ENCODE data around the gene L3HYPDH. TPM values are rescaled to one million over a fixed set of nuclear protein-coding genes. Genes with fewer than 3 reads are reported as not detected.

The L3HYPDH gene
- total and polyA plus RNA-seq, 12 donors: 7.5 to 16.6 (median 10.3) TPM

GRCh38 chr14:59465316-59466135, 18.7 kb downstream of the L3HYPDH start, which contains the start of gene GPR135:
Gene GPR135, minus strand, starts transcription at chr14:59465380. Its CDS starts 154 bp downstream, at chr14:59465226.
- Histone ChIP-seq H3K27me3 (peaks cover 0 to 22% (median 0%) of the 10 kb centered on the region in 7 donors), H3K9me3 (no peaks in the 10 kb centered on the region), H3K36me3 (peaks cover 0 to 25% (median 0%) of the 10 kb centered on the region in 9 donors), H3K4me3 (peak within 1 kb of the TSS; percentile 64 to 91 (median 70)), H3K27ac (peak within 1 kb of the TSS in 9 of 10 donors; percentile 41 to 65 (median 60)), H3K4me1 (peaks cover 5 to 16% (median 10%) of the 10 kb centered on the region in 9 donors)
- 19 to 21% methylated on average over 40 of the region's 40 CpGs for WGBS, 2 donors
- ATAC-seq: peak; percentile 50 to 71 (median 63)
- no peak for TF ChIP-seq CTCF (IDR thresholded peaks at IDR 0.05)
- intact Hi-C loops (cut with DNase I): no loop called here
- peak in 1 of 2 donors; percentile 62 for DNase-seq

- Histone ChIP-seq H3K9me3 (no peaks in the 10 kb centered on the region), H3K36me3 (peaks cover 0 to 24% (median 0%) of the 10 kb centered on the region in 9 donors), H3K27me3 (peaks cover 0 to 22% (median 0%) of the 10 kb centered on the region in 7 donors), H3K27ac (peak overlapping the region in 9 of 10 donors; percentile 41 to 65 (median 60)), H3K4me3 (peak overlapping the region; percentile 64 to 91 (median 70)), H3K4me1 (peaks cover 5 to 16% (median 10%) of the 10 kb centered on the region in 9 donors)
- WGBS, 2 donors: 0 to 1% methylated on average over 98 to 105 of the region's 105 CpGs
- peak; percentile 85 to 93 (median 86) for ATAC-seq
- peak; percentile 56 to 69 for DNase-seq
- peak in 1 of 9 donors; percentile 17 for TF ChIP-seq CTCF (IDR thresholded peaks at IDR 0.05)
- intact Hi-C loops (cut with DNase I): no loop called here
These were observed 19.5 kb downstream of the L3HYPDH start for GRCh38 chr14:59464486-59465315.

- TF ChIP-seq CTCF (IDR thresholded peaks at IDR 0.05): no peak
- Histone ChIP-seq H3K27me3 (peaks cover 0 to 22% (median 0%) of the 10 kb centered on the region in 7 donors), H3K9me3 (no peaks in the 10 kb centered on the region), H3K27ac (peak overlapping the region in 8 of 10 donors; percentile 41 to 65 (median 60)), H3K36me3 (peaks cover 0 to 22% (median 0%) of the 10 kb centered on the region in 9 donors), H3K4me1 (peaks cover 5 to 16% (median 10%) of the 10 kb centered on the region in 9 donors), H3K4me3 (peak overlapping the region; percentile 64 to 91 (median 70))
- WGBS, 2 donors: 36 to 38% methylated on average over 60 of the region's 60 CpGs
- ATAC-seq: peak in 5 of 8 donors; percentile 5 to 66 (median 30)
- intact Hi-C loops (cut with DNase I): no loop called here
- no peak for DNase-seq
These were observed 20.3 kb downstream of the L3HYPDH start for GRCh38 chr14:59463787-59464485.
